Upper lobe of right lung (tissue), 1 donor: ENCODE measurements around the gene BHLHE40. TPM values are rescaled to one million over a fixed set of nuclear protein-coding genes. Genes with fewer than 3 reads are reported as not detected.

ENCODE experiments used
- ATAC-seq: fragments of 200-7000 bp; cut with Tn5 transposase; one replicate; pipeline ENCODE4 v1.9.1; 2020; ENCODE audit warnings: mild to moderate bottlenecking, moderate library complexity
- DNase-seq: peaks from one replicate; pipeline ENCODE4 v3.0.0-alpha.2; 2020
- H3K27ac ChIP-seq: fragments of 200-600 bp; one replicate; pipeline ENCODE4 v1.8.0; 2022
- H3K27me3 ChIP-seq: fragments of 200-600 bp; one replicate; pipeline ENCODE4 v1.8.0; 2022; ENCODE audit warnings: mild to moderate bottlenecking
- H3K36me3 ChIP-seq: fragments of 200-600 bp; one replicate; pipeline ENCODE4 v1.8.0; 2022
- H3K4me1 ChIP-seq: fragments of 200-600 bp; one replicate; pipeline ENCODE4 v1.8.0; 2022
- H3K4me3 ChIP-seq: fragments of 200-600 bp; one replicate; pipeline ENCODE4 v1.8.0; 2022; ENCODE audit warnings: mild to moderate bottlenecking
- H3K9me3 ChIP-seq: fragments of 200-600 bp; one replicate; pipeline ENCODE4 v1.8.0; 2022
- intact Hi-C: fragments of 100-400 bp; cut with DNase I; formaldehyde crosslinking; loops from one replicate; pipeline ENCODE4 v1.11.0; 2022
- total RNA-seq: library from RNA; stranded (reverse); fragmentation: NEBNext Ultra II Directional; extraction: Animal tissue kit (Norgen Biotek cat#: 25700); gene quantifications from one replicate; pipeline ENCODE4 v1.2.1, GENCODE V29; 2021
- TF ChIP-seq, protein P1 (sequence below): fragments of 200-600 bp; IDR thresholded peaks from one replicate; pipeline ENCODE4 v1.8.0; 2022; ENCODE audit warnings: antibody characterized with exemption
- donor health status: DM: no; HTN: yes; CAD: no; lungs with severe emphysema.

Gene BHLHE40
- total RNA-seq, 1 donor from 2014 or later = 97.1 TPM

DNA sequence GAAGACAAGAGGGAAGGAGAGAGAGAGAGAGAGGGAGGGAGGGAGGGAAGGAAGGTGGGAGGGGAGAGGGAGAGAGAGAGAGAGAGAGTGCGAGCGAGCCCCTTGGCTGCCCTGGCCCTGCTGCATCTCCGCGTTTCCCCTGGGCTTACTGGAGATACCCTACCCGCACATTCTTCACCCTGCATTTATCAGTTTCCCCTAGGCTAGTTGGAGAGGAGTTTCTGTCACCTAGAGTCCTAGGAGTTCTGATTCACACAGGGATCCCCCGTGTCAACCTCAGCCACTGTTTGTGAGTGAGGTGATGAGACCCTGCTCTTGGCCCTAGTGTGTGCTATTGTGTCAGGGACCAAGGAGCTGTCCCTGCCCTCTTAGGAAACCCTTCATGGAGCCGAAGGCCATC, 18.7 kb downstream of the BHLHE40 start:
- Histone ChIP-seq H3K27ac (no peak overlapping the region), H3K27me3 (no peaks in the 10 kb centered on the region), H3K36me3 (no peaks in the 10 kb centered on the region), H3K4me3 (no peak overlapping the region), H3K4me1 (no peaks in the 10 kb centered on the region), H3K9me3 (no peaks in the 10 kb centered on the region)
- DNase-seq (no peak), ATAC-seq (no peak)
- intact Hi-C loops = no loop called here
- TF ChIP-seq, protein P1, sequence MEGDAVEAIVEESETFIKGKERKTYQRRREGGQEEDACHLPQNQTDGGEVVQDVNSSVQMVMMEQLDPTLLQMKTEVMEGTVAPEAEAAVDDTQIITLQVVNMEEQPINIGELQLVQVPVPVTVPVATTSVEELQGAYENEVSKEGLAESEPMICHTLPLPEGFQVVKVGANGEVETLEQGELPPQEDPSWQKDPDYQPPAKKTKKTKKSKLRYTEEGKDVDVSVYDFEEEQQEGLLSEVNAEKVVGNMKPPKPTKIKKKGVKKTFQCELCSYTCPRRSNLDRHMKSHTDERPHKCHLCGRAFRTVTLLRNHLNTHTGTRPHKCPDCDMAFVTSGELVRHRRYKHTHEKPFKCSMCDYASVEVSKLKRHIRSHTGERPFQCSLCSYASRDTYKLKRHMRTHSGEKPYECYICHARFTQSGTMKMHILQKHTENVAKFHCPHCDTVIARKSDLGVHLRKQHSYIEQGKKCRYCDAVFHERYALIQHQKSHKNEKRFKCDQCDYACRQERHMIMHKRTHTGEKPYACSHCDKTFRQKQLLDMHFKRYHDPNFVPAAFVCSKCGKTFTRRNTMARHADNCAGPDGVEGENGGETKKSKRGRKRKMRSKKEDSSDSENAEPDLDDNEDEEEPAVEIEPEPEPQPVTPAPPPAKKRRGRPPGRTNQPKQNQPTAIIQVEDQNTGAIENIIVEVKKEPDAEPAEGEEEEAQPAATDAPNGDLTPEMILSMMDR = no peak

DNA sequence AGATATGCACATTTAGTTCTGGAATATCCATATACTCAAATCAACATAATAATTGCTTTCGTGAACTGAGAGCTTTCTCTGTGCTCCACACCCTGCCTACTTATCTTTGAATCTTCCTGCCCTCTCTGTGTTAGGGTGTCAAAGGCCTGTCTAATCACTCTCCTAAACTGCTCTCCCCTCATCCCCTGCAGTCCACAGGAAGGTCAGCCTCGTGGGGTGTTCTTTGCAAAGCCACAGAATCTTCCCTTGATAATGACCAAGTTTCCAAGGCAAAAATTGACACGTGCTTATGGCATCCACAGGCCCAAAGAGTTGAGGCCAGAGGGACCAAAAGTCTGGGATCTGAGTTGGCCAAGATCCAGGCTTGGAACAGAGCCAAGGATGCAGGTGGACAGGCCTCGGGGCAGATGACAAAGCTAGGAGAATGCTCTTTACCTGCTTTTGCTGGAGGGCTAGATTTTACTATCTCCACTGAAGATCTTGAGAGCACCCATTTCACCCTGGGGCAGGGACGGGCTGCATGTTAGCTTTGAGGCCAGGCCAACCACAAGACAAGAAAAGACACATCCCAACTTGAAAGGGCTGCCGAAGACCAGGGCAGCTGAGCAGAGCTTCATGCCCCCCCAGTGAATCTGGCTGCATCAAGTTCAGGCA, 20.4 kb downstream of the BHLHE40 start:
- intact Hi-C loops = no loop called here

GRCh38 chr3:5001135-5001534, 21.9 kb downstream of the BHLHE40 start:
- no peak for DNase-seq
- ATAC-seq = no peak
- H3K4me3 ChIP-seq = no peak overlapping the region
- H3K27ac ChIP-seq = no peak overlapping the region
- H3K27me3 ChIP-seq = no peaks in the 10 kb centered on the region
- intact Hi-C loops = no loop called here
- no peaks in the 10 kb centered on the region for H3K36me3 ChIP-seq
- H3K9me3 ChIP-seq = no peaks in the 10 kb centered on the region
- no peaks in the 10 kb centered on the region for H3K4me1 ChIP-seq
- TF ChIP-seq, protein P1 = no peak

More for the DNA sequence above, 20.4 kb downstream of the BHLHE40 start:
- H3K27me3 ChIP-seq = no peaks in the 10 kb centered on the region
- H3K27ac ChIP-seq = no peak overlapping the region
- no peaks in the 10 kb centered on the region for H3K4me1 ChIP-seq
- no peaks in the 10 kb centered on the region for H3K36me3 ChIP-seq
- no peak overlapping the region for H3K4me3 ChIP-seq
- TF ChIP-seq, protein P1 = no peak
- ATAC-seq (no peak), DNase-seq (no peak)
- H3K9me3 ChIP-seq = no peaks in the 10 kb centered on the region

DNA sequence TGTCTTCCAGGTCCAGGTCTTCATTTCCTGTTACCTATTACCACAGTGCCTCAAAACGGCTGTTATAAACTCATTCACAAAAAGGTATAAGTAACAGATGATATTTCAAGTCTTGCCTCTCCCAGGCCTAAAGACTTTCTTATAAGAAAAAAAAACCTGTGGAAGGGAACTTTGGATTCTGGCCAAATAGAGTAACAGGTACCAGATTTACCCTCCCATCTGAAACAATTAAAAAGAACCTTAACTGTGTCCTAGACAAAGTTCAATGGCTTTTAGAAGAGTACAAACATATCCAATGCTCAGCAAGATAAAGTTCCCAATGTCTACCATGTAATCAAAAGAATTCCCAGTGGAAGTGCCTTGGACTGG, 22.6 kb downstream of the BHLHE40 start:
- no peak overlapping the region for H3K27ac ChIP-seq
- no peaks in the 10 kb centered on the region for H3K27me3 ChIP-seq
- no peaks in the 10 kb centered on the region for H3K9me3 ChIP-seq
- H3K36me3 ChIP-seq = no peaks in the 10 kb centered on the region
- no peaks in the 10 kb centered on the region for H3K4me1 ChIP-seq
- intact Hi-C loops = no loop called here
- no peak overlapping the region for H3K4me3 ChIP-seq
- no peak for DNase-seq
- TF ChIP-seq, protein P1 = no peak
- ATAC-seq = no peak

- TF ChIP-seq, protein P1 = no peak
- Histone ChIP-seq H3K36me3 (no peaks in the 10 kb centered on the region), H3K4me3 (no peak overlapping the region), H3K27ac (no peak overlapping the region), H3K9me3 (no peaks in the 10 kb centered on the region), H3K4me1 (no peaks in the 10 kb centered on the region), H3K27me3 (no peaks in the 10 kb centered on the region)
- ATAC-seq (no peak), DNase-seq (no peak)
- intact Hi-C loops = no loop called here
Measured at GRCh38 chr3:5002174-5002870, 23.1 kb downstream of the BHLHE40 start.
